ENCODE data around the gene ARSB. TPM values are rescaled to one million over a fixed set of nuclear protein-coding genes. Genes with fewer than 3 reads are reported as not detected.

ARSB gene
- total and polyA plus RNA-seq, 2 donors from 2014 or later, result 8.3 to 16.4 TPM

DNA sequence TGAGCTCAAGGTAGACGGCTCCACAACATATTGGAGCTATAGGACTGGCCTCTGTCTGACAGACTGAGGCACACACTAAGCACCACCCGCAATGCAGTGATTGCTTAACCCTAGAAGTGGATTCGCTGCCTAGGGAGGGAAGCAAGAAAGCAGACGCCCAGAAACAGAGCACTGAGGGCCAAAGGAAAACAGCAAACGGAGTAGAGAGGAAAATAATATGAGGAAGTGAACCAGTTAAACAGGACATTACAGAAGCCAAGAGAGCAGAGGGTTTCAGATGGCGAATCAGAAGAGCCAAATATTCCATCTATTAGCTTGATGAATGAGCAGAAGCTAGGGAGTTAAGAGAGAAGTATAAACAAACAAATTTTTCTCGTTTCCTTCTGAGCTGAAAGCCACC, 197.3 kb downstream of the ARSB start:
- Histone ChIP-seq H3K36me3 (ENCODE audit: control insufficient read depth in 2 of 3, insufficient read depth in 3 of 3, low read length in 3 of 3) (no peaks in the 10 kb centered on the region), H3K27me3 (ENCODE audit: control insufficient read depth, insufficient read depth, low read length) (no peaks in the 10 kb centered on the region), H3K4me1 (ENCODE audit: control insufficient read depth in 2 of 3, insufficient read depth in 2 of 3, low read depth in 1 of 3, low read length in 3 of 3) (no peaks in the 10 kb centered on the region), H3K9ac (ENCODE audit: low read length in 3 of 3) (no peak overlapping the region), H3K9me3 (ENCODE audit: control insufficient read depth in 2 of 3, insufficient read depth in 1 of 3, low read length in 3 of 3) (no peaks in the 10 kb centered on the region), H3K27ac (ENCODE audit: low read depth in 2 of 2, low read length in 2 of 2) (no peak overlapping the region), H3K4me3 (ENCODE audit: low read length in 3 of 3) (no peak overlapping the region)
- intact Hi-C loops (cut with DNase I), result no loop called here
- TF ChIP-seq, protein P1, sequence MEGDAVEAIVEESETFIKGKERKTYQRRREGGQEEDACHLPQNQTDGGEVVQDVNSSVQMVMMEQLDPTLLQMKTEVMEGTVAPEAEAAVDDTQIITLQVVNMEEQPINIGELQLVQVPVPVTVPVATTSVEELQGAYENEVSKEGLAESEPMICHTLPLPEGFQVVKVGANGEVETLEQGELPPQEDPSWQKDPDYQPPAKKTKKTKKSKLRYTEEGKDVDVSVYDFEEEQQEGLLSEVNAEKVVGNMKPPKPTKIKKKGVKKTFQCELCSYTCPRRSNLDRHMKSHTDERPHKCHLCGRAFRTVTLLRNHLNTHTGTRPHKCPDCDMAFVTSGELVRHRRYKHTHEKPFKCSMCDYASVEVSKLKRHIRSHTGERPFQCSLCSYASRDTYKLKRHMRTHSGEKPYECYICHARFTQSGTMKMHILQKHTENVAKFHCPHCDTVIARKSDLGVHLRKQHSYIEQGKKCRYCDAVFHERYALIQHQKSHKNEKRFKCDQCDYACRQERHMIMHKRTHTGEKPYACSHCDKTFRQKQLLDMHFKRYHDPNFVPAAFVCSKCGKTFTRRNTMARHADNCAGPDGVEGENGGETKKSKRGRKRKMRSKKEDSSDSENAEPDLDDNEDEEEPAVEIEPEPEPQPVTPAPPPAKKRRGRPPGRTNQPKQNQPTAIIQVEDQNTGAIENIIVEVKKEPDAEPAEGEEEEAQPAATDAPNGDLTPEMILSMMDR (IDR thresholded peaks at IDR 0.05; ENCODE audit: borderline replicate concordance, extremely low read depth, insufficient read depth), result no peak
- DNase-seq, result peak in 2 of 5 donors; percentile 22 to 51
- FAIRE-seq, result no peak

DNA sequence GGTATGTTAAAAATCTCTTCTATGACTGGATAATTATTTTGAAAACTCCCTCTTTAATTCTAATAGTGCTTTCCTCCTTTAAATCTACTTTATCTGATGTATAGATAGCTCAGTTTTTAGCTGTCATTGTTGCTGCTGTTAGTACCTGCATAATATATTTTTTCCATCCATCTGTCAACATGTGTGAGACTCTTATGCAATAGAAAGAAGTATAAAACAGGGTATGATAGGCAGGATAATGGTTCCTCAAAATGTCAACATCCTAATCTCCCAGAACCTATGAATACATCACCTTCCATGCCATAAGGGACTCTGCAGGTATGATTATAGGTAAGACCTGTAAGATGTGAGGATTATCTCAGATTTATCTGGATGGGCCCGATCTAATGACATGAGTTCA, 199.7 kb downstream of the ARSB start:
- Histone ChIP-seq H3K36me3 (ENCODE audit: control insufficient read depth in 2 of 3, insufficient read depth in 3 of 3, low read length in 3 of 3) (peaks cover 0 to 3% (median 0%) of the 10 kb centered on the region in 3 donors), H3K9ac (ENCODE audit: low read length in 3 of 3) (no peak overlapping the region), H3K27me3 (ENCODE audit: control insufficient read depth, insufficient read depth, low read length) (no peaks in the 10 kb centered on the region), H3K27ac (ENCODE audit: low read depth in 2 of 2, low read length in 2 of 2) (no peak overlapping the region), H3K4me3 (ENCODE audit: low read length in 3 of 3) (no peak overlapping the region), H3K4me1 (ENCODE audit: control insufficient read depth in 2 of 3, insufficient read depth in 2 of 3, low read depth in 1 of 3, low read length in 3 of 3) (no peaks in the 10 kb centered on the region), H3K9me3 (ENCODE audit: control insufficient read depth in 2 of 3, insufficient read depth in 1 of 3, low read length in 3 of 3) (no peaks in the 10 kb centered on the region)
- TF ChIP-seq, protein P1 (IDR thresholded peaks at IDR 0.05; ENCODE audit: borderline replicate concordance, extremely low read depth, insufficient read depth), result no peak
- DNase-seq (no peak), FAIRE-seq (no peak)
- intact Hi-C loops (cut with DNase I), result no loop called here

DNA sequence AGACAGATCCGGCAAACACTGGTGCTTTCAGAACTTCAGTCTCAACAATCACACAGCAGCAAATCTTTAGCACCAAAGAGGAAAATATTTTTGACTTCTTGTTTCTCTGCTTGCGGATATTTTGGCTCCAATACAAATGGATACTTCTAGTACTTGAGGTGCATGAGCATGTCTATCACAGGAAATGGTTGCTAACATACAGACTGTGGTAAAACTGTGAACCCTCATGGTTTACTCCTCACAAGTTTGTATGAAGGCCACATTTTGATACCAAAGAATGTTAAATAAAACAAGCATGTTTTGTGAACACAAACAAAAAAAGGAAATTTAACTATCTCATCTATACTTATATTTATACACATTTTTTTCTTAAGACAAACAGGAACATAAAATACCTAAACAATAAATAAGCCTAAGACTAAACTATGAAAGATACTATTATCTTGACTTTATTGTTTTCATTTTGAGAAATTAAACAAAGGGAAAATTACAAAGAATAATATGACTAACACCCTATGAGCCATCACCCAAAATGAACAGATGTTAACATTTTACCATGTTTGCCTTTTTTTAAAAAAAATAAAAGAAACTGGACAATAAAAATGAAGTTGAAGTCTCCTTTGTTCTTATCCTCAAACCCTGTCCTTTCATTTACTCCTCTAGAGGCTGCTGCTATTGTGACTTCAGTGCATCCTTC, 201.5 kb downstream of the ARSB start:
- Histone ChIP-seq H3K9ac (ENCODE audit: low read length in 3 of 3) (no peak overlapping the region), H3K4me1 (ENCODE audit: control insufficient read depth in 2 of 3, insufficient read depth in 2 of 3, low read depth in 1 of 3, low read length in 3 of 3) (no peaks in the 10 kb centered on the region), H3K27ac (ENCODE audit: low read depth in 2 of 2, low read length in 2 of 2) (no peak overlapping the region), H3K4me3 (ENCODE audit: low read length in 3 of 3) (no peak overlapping the region), H3K27me3 (ENCODE audit: control insufficient read depth, insufficient read depth, low read length) (no peaks in the 10 kb centered on the region), H3K9me3 (ENCODE audit: control insufficient read depth in 2 of 3, insufficient read depth in 1 of 3, low read length in 3 of 3) (no peaks in the 10 kb centered on the region), H3K36me3 (ENCODE audit: control insufficient read depth in 2 of 3, insufficient read depth in 3 of 3, low read length in 3 of 3) (peaks cover 0 to 9% (median 0%) of the 10 kb centered on the region in 3 donors)
- intact Hi-C loops (cut with DNase I), result no loop called here
- TF ChIP-seq, protein P1 (IDR thresholded peaks at IDR 0.05; ENCODE audit: borderline replicate concordance, extremely low read depth, insufficient read depth), result no peak
- no peak for DNase-seq
- no peak for FAIRE-seq

All from kidney (tissue), 14 donors.